Middle frontal gyrus (tissue), 1 donor: ENCODE measurements around the gene ABCA3.

ENCODE experiments used
- DNase-seq: peaks from one replicate; pipeline ENCODE4 v3.0.0-alpha.2; 2015; ENCODE audit warnings: low spot score; ENCODE audit errors: extremely low spot score

The ABCA3 gene

DNA sequence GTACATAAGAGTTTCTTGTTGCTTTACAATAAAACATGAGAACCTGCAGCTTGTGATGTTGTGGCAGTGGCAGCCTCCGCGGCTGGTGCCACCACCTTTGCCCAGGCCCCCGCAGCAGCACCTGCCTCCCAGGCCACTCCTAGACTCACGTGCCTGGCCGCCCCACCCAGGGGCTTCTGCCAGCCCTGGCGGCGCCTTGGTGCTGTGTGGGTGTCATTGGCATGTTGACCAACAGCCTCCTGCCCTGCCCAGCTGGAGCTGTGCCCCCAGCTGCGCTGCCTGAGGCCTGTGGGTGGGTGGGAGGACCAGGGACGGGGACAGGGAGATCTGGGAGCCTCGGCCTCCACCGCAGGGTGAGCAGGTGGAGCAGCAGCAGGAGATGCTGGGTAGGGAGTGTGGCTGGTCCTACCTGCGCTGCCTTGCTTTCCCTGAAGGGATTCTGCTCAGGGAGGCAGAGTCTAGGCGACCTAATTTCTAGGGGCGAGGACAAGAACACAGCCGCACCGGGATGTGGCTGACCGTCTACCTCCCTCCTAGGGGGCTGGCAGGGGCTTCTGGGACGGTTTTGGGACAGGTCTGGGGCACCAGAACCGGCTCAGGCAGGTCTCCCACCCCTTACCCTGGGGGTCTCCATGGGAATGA, 104.7 kb downstream of the ABCA3 start:
- no peak for DNase-seq

DNA sequence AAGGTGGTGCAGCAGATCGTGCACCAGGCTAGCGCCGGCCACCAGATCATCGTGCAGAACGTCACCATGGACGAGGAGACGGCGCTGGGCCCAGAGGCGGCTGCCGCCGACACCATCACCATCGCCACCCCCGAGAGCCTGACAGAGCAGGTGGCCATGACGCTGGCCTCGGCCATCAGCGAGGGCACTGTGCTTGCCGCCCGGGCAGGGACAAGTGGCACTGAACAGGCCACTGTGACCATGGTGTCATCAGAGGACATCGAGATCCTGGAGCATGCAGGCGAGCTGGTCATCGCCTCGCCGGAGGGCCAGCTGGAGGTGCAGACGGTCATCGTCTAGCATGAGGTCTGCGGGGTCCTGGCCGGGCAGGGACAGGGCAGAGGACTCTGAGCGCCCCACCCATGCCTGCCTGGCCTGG, 105.3 kb downstream of the ABCA3 start:
- no peak for DNase-seq

DNA sequence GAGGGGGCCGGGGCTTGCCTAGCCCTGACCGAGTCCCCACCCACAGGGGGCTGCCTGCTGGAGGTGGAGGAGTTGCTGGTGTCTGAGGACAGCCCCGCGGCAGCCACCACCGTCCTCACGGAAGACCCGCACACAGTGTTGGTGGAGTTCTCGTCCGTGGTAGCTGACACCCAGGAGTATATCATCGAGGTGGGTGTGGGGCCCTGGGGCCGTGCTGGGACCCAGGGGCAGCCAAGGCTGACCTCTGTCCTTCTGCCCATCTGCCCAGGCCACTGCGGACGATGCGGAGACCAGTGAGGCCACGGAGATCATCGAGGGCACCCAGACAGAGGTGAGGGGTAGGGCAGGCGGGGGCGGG, 105.7 kb downstream of the ABCA3 start:
- DNase-seq, result no peak

DNA sequence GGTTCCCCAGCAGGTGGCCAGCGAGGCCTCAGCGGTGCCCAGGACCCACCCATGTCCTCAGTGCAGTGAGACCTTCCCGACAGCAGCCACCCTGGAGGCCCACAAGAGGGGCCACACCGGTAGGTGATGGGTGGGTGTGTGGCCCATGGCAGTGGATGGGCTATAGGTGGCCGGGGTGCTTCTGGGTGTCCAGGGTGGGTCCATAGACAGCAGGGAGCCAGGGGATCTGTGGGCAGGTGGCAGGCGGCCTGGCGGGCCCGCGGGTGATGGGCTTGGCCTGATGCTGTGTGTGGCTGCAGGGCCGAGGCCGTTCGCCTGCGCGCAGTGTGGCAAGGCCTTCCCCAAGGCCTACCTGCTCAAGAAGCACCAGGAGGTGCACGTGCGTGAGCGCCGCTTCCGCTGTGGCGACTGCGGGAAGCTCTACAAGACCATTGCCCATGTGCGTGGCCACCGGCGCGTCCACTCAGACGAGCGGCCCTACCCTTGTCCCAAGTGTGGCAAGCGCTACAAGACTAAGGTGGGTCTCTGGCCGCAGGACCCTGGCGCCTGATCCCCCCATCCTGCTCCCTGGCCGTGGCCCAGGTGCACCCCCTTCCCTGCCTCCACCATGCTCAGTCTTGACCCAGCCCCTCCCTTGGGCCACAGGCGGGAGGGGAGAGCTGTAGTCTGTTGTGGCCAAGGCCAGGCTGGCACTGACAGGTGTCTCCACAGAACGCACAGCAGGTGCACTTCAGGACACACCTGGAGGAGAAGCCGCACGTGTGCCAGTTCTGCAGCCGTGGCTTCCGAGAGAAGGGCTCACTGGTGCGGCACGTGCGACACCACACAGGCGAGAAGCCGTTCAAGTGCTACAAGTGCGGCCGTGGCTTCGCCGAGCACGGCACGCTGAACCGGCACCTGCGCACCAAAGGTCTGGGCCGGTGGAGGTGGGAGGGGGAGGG, 106.4 kb downstream of the ABCA3 start:
- no peak for DNase-seq

DNA sequence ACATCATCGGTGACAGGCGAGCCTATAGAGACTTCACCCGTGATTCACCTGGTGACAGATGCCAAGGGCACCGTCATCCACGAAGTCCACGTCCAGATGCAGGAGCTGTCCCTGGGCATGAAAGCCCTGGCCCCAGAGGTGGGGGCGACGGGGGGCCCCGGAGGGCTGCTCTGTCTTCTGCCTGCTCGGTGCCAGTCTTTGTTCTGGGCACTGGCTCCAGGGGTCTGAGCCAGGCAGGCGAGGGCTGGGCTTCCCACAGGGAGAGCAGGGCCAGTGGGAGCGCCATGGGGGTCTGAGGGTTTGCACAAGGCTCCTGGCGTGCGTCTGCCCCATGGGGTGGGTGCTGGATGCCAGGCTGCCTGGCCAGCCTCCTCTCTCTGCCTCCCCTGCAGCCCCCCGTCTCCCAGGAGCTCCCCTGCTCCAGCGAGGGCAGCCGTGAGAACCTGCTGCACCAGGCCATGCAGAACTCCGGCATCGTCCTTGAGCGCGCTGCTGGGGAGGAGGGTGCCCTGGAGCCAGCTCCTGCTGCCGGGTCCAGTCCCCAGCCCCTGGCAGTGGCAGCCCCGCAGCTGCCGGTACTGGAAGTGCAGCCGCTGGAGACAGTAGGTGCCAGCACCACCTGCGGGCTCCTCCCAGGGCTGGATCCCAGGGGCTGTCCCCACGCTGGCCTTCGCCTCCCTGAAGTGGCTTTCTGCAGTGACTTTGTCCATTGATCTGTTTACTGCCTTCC, 107.3 kb downstream of the ABCA3 start:
- DNase-seq, result no peak

DNA sequence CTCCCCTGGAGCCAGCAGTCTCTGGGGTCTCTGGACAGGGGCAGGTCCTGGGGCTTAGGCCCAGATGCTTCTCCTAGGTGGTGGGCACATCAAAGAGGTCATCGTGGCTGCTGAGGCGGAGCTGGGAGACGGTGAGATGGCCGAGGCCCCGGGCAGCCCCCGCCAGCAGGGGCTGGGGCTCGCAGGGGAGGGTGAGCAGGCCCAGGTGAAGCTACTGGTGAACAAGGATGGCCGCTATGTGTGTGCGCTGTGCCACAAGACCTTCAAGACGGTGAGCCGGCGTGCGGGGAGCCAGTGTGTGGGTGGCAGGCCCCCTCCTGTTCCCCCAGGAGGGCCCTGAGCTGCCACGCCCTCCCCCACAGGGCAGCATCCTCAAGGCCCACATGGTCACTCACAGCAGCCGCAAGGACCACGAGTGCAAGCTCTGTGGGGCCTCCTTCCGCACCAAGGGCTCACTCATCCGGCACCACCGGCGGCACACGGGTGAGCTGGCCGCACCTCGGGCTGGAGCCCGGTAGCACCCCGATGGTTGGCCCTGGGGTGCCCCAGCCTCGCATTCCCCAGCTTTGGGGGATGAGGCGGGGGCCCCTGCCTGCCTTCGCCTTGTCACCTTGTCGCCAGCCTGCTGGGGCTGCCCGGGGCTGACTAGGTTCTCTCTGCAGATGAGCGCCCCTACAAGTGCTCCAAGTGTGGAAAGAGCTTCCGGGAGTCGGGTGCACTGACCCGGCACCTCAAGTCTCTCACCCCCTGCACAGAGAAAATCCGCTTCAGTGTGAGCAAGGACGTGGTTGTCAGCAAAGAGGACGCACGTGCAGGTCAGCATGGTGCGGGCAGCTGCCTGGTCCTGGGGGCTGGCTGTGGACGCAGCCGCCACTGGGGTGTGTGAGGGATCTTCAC, 108.2 kb downstream of the ABCA3 start:
- no peak for DNase-seq

DNA sequence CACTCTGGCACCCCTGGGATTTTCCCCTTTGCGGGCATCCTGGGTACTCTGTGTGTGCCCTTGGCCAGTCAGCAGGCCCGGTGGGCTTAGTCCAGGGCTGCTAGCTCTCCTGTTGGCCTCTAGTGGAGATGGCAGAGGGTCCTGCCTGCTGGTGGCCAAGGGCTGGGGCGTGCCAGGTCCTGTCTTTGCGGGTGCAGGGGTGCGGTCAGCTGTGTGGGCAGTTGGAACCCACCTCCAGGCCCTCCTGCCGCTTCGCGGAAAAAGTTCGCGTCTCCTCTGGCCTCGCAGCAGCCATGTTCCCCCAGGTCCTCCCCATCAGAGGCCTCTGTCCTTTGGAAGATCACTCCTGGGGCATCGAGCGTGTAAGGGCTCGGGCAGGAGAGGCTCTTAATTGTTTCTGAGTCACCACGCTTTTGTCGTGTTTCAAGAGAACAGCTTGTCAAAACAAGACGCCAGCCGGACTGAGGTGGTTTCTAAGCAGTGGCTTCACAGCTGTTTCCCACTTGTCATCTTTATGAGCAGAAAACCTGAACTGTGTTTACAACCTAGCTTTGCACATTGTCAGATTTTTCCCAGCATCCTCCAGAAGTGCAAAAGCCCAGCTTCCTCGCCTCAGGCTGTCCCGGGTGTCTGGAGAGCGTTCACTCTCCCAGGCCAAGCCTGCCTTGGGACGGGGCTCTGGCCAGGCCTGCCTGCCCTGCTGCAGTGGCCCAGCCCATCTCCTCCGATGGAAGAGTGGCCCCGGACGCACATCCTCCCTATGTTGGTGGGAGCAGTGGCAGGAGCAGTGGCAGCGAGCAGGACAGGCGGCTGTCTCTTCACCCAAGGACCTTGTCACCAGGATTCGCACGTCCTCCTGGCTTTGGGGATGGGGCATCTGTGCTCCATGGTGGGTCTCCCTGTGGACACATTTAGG, 109.3 kb downstream of the ABCA3 start:
- no peak for DNase-seq

DNA sequence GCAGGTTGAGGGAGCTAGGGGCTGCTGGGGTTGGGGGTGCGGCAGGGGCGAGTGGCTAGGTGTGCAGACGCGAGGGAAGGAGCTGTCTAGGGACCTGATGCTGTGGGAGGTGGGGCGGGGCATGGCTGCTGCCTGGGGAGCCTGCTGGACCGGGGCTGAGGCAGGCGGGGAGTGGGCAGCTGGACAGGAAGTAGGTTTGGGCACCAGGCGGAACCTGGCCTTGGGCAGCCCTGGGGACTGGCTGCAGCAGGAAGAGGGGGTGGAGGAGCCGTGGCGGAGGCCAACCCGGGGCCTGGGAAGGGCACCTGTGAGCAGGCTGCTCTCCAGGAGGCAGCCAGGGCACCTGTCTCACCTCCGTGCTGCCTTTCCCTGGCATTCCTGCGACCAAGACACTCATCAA, 110.2 kb downstream of the ABCA3 start:
- no peak for DNase-seq

DNA sequence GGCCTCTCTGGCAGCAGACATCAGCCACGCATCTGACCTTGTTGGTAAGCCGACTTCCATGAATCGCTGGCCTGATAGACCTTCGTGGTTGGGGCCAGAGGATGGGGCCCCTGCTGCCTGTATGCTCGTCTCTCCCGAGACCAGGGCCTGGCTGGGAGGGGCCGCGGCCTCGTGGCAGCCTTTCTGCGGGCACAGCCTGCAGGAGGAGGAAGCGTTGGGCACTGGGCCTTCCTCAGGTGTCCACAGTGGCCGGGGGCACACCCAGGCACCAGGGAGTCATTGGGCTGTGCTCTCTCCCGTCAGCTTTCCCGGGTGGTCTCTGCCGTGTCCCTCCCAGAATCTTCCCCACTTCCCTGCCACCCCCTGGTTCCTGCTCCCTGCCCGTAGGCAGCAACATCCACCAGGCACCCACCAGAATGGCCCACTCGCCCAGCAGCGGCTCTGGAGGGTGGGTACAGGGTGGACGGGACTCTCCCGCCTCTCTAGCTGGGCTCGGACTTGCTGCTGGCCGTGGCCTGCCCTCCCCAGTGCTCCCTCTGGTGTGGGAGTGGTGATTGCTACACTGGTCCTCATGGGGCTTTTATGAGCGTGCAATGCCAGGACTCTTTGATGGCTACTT, 110.8 kb downstream of the ABCA3 start:
- no peak for DNase-seq

DNA sequence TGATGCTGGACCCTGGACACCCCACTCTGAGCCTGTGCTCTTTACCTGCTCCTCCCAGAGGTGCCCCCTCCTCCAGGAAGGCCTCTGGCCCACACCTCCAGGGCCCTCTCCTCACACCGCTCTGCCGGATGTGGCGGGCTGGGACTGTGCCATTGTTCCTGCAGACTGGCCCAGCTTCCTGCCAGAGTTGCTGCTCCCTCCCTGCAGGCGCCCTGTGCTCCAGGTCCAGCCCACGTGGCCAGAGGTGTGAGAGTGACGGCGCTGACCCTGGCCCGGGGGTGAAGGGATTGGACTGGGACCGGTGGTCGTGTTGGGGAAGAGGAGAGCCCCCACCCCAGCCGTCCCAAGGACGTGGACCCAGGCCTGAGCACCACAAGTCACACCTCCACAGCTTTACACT, 111.4 kb downstream of the ABCA3 start:
- DNase-seq, result no peak

DNA sequence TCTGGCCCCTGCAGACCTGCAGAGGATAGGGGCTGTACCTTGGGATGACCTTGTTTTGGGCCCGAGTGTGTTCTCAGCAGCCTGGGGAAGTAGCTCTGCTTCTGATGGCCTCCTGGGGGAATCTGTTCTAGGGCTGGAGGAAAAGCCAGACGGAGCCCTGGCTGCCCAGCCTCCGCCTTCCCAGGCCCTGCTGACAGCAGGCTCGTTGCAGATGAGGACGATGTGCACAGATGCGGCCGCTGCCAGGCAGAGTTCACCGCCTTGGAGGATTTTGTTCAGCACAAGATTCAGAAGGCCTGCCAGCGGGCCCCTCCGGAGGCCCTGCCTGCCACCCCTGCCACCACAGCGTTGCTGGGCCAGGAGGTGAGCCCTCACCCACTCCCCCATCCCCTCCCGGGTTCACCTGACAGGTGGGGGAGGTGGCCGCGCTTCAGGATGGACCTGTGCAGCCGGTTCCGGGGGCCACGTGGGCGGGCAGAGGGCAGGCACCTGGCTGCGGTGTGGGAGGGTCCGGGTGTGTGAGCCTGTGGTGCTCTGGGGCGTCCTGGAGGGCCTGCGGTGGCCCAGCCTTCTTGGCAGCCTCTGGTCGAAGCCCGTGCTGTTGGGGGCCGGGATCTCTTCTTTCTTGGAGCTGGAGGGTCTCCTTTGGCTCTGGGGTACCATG, 112.2 kb downstream of the ABCA3 start:
- no peak for DNase-seq

DNA sequence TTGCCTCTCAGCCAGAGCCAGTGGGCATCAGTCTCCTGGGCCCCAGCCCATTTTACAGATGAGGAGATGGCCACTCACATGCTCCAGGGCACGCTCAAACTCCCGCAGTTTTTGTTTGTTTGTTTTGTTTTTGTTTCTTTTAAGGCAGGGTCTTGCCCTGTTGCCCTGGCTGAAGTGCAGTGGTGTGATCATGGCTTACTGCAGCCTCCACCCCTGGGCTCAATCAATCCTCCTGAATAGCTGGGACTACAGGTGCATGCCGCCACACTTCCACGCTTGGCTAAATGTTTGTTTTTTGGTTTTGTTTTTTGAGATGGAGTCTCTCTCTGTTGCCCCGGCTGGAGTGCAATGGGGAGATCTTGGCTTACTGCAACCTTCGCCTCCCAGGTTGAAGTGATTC, 113.6 kb downstream of the ABCA3 start:
- no peak for DNase-seq

DNA sequence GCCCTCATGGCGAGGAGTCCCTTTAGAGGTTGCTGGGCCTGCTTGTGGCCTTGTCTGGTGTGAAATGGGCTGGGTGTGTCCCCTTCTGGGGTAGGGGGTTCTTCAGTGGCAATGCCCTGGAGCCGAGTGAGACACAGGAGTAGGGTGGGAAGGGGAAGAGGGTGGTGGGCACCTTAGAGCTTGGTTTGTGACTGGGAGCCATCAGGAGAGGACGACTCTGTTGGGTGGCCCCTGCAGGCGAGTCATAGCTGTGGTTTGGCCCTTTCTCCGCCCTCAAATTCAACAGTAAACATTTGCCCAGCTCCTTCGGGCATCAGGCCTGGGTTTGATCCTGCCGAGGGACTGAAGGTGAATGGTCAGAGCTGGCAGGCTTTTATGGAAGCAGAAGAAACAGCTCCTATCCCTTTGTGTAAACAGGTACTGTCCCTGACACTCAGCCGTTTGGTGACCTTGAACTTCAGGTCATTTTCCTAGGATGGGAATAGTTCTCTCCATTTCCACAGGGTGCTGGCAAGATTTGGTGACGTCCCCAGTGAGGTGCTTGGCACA, 114.2 kb downstream of the ABCA3 start:
- no peak for DNase-seq
